Measurements from ENCODE around the gene ANK3.

ANK3 gene

DNA sequence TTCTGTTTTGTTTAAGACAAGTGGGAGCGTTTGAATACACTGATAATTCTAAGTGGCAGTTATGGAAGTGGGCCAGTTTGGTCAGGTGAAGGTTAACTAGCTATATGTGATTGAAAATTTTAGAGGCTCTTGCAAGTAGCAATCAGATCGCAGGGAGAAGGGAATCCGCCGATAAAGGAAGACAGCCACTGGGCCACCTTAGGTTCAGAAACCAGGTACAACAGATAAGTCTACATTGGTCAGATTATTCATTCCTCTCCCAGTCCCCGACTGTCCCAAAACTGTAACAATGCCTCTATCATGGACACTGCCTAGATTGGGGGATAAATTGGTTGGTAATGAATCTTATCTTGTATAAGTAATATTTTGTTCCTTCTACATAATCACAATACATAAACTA, 8.9 kb downstream of the ANK3 start:
- no peak overlapping the region for H3K4ac ChIP-seq (ENCODE audit: low read depth, low read length)
- no peaks in the 10 kb centered on the region for H3K36me3 ChIP-seq (ENCODE audit: control insufficient read depth in 1 of 2, insufficient read depth in 2 of 2, low read length in 2 of 2)
- WGBS (ENCODE audit: extremely low coverage, insufficient coverage, insufficient read length) = no CpG with 5 or more reads among the region's 5 CpGs

DNA sequence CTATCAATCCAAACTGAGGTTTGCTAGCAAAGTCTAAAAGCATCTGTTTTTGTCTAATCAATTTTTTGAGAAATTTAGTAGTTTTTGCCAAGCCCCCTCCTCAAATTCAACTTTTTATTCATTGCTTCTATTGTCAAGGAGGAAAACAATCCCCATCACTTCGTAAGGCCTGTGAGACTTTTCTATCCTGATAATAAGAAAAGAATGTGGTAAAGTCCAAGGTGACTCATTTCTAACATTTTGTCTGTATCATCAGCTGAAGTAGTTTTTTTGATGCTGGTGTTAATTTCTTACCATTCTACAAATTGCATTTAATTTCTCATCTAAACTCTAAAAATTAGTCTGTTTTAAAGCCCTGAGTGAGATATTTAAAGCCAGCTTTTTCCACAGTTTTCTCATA, 11.7 kb downstream of the ANK3 start:
- DNase-seq = peak in 1 of 2 donors; percentile 10
- no peaks in the 10 kb centered on the region for H3K9me3 ChIP-seq (ENCODE audit: insufficient read depth, low read depth, low read length)
- no CpG with 5 or more reads among the region's 1 CpG for WGBS (ENCODE audit: extremely low coverage, insufficient coverage, insufficient read length)
- no peak overlapping the region for H3K9ac ChIP-seq (ENCODE audit: low read length)
- no peak overlapping the region for H2AK5ac ChIP-seq (ENCODE audit: low read length)
- no peak overlapping the region for H3K14ac ChIP-seq (ENCODE audit: low read length)
- H2AFZ ChIP-seq (ENCODE audit: insufficient read depth, low read length, poor library complexity) = no peak overlapping the region
- no peak overlapping the region for H2BK120ac ChIP-seq (ENCODE audit: insufficient read depth, low read length, poor library complexity)
- H4K91ac ChIP-seq (ENCODE audit: low read depth, low read length) = no peak overlapping the region
- no peak overlapping the region for H2BK12ac ChIP-seq (ENCODE audit: low read length)
- no peaks in the 10 kb centered on the region for H3K27me3 ChIP-seq (ENCODE audit: insufficient read depth, low read length)
- no peak overlapping the region for H3K18ac ChIP-seq (ENCODE audit: low read length)
- H3K79me1 ChIP-seq (ENCODE audit: low read length) = no peaks in the 10 kb centered on the region
- H3K27ac ChIP-seq (ENCODE audit: low read depth, low read length) = no peak overlapping the region
- H4K12ac ChIP-seq (ENCODE audit: low read depth, low read length) = no peak overlapping the region
- H4K8ac ChIP-seq (ENCODE audit: low read depth, low read length) = no peak overlapping the region
- no peak overlapping the region for H3K4me2 ChIP-seq (ENCODE audit: low read length)
- no peaks in the 10 kb centered on the region for H3K4me1 ChIP-seq (ENCODE audit: control insufficient read depth in 1 of 2, insufficient read depth in 2 of 2, low read length in 2 of 2)
- H3K4me3 ChIP-seq (ENCODE audit: low read depth, low read length) = no peak overlapping the region
- no peaks in the 10 kb centered on the region for H3K79me2 ChIP-seq (ENCODE audit: control insufficient read depth, insufficient read depth, low read length, poor library complexity)
- no peak overlapping the region for H3K4ac ChIP-seq (ENCODE audit: low read depth, low read length)
- H2BK5ac ChIP-seq (ENCODE audit: low read depth, low read length, poor library complexity) = no peak overlapping the region
- H3K23ac ChIP-seq (ENCODE audit: low read length) = no peak overlapping the region
- H3K36me3 ChIP-seq (ENCODE audit: control insufficient read depth in 1 of 2, insufficient read depth in 2 of 2, low read length in 2 of 2) = no peaks in the 10 kb centered on the region

More for the DNA sequence above, 8.9 kb downstream of the ANK3 start:
- no peak overlapping the region for H4K91ac ChIP-seq (ENCODE audit: low read depth, low read length)
- no peak overlapping the region for H3K23ac ChIP-seq (ENCODE audit: low read length)
- H3K4me2 ChIP-seq (ENCODE audit: low read length) = no peak overlapping the region
- peaks cover 0 to 4% of the 10 kb centered on the region in 2 experiments for H3K4me1 ChIP-seq (ENCODE audit: control insufficient read depth in 1 of 2, insufficient read depth in 2 of 2, low read length in 2 of 2)
- no peak overlapping the region for H3K18ac ChIP-seq (ENCODE audit: low read length)
- no peak overlapping the region for H2BK120ac ChIP-seq (ENCODE audit: insufficient read depth, low read length, poor library complexity)
- H3K79me1 ChIP-seq (ENCODE audit: low read length) = no peaks in the 10 kb centered on the region
- no peak overlapping the region for H4K8ac ChIP-seq (ENCODE audit: low read depth, low read length)
- H2AK5ac ChIP-seq (ENCODE audit: low read length) = no peak overlapping the region
- H4K12ac ChIP-seq (ENCODE audit: low read depth, low read length) = no peak overlapping the region
- no peaks in the 10 kb centered on the region for H3K9me3 ChIP-seq (ENCODE audit: insufficient read depth, low read depth, low read length)
- H3K14ac ChIP-seq (ENCODE audit: low read length) = no peak overlapping the region
- no peak overlapping the region for H3K4me3 ChIP-seq (ENCODE audit: low read depth, low read length)
- H2AFZ ChIP-seq (ENCODE audit: insufficient read depth, low read length, poor library complexity) = no peak overlapping the region
- H3K27ac ChIP-seq (ENCODE audit: low read depth, low read length) = no peak overlapping the region
- H2BK5ac ChIP-seq (ENCODE audit: low read depth, low read length, poor library complexity) = no peak overlapping the region
- no peak for DNase-seq
- no peak overlapping the region for H3K9ac ChIP-seq (ENCODE audit: low read length)
- H3K27me3 ChIP-seq (ENCODE audit: insufficient read depth, low read length) = no peaks in the 10 kb centered on the region
- no peak overlapping the region for H2BK12ac ChIP-seq (ENCODE audit: low read length)
- no peaks in the 10 kb centered on the region for H3K79me2 ChIP-seq (ENCODE audit: control insufficient read depth, insufficient read depth, low read length, poor library complexity)

DNA sequence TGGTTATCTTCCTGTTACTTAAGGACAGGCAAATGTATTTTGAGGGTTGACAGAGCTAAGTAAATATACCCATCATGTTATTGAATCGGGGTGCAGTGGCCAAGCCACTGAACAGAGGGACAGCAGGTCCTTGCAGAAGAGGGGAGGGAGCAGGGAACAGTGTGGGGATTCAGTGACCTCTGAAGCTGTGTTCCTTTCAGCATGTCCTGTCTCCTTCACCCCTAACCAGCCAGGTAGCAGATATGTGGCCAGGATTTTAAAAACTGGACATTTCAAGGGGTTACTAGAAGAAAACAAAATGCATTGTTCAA, 12.7 kb downstream of the ANK3 start:
- no peaks in the 10 kb centered on the region for H3K79me2 ChIP-seq (ENCODE audit: control insufficient read depth, insufficient read depth, low read length, poor library complexity)
- DNase-seq = no peak
- no CpG with 5 or more reads among the region's 1 CpG for WGBS (ENCODE audit: extremely low coverage, insufficient coverage, insufficient read length)
- no peak overlapping the region for H2BK12ac ChIP-seq (ENCODE audit: low read length)
- no peak overlapping the region for H3K4ac ChIP-seq (ENCODE audit: low read depth, low read length)
- H2BK120ac ChIP-seq (ENCODE audit: insufficient read depth, low read length, poor library complexity) = no peak overlapping the region
- H3K9me3 ChIP-seq (ENCODE audit: insufficient read depth, low read depth, low read length) = no peaks in the 10 kb centered on the region
- H3K4me3 ChIP-seq (ENCODE audit: low read depth, low read length) = no peak overlapping the region
- H3K27me3 ChIP-seq (ENCODE audit: insufficient read depth, low read length) = no peaks in the 10 kb centered on the region
- no peak overlapping the region for H2BK5ac ChIP-seq (ENCODE audit: low read depth, low read length, poor library complexity)
- H3K18ac ChIP-seq (ENCODE audit: low read length) = no peak overlapping the region
- H4K12ac ChIP-seq (ENCODE audit: low read depth, low read length) = no peak overlapping the region
- no peak overlapping the region for H2AK5ac ChIP-seq (ENCODE audit: low read length)
- H4K91ac ChIP-seq (ENCODE audit: low read depth, low read length) = no peak overlapping the region
- no peak overlapping the region for H3K23ac ChIP-seq (ENCODE audit: low read length)
- H3K9ac ChIP-seq (ENCODE audit: low read length) = no peak overlapping the region
- H3K4me1 ChIP-seq (ENCODE audit: control insufficient read depth in 1 of 2, insufficient read depth in 2 of 2, low read length in 2 of 2) = no peaks in the 10 kb centered on the region
- no peak overlapping the region for H3K27ac ChIP-seq (ENCODE audit: low read depth, low read length)
- no peak overlapping the region for H4K8ac ChIP-seq (ENCODE audit: low read depth, low read length)
- no peaks in the 10 kb centered on the region for H3K79me1 ChIP-seq (ENCODE audit: low read length)
- no peaks in the 10 kb centered on the region for H3K36me3 ChIP-seq (ENCODE audit: control insufficient read depth in 1 of 2, insufficient read depth in 2 of 2, low read length in 2 of 2)
- no peak overlapping the region for H2AFZ ChIP-seq (ENCODE audit: insufficient read depth, low read length, poor library complexity)
- H3K14ac ChIP-seq (ENCODE audit: low read length) = no peak overlapping the region
- no peak overlapping the region for H3K4me2 ChIP-seq (ENCODE audit: low read length)

- Histone ChIP-seq H3K9me3 (ENCODE audit: insufficient read depth, low read depth, low read length) (no peaks in the 10 kb centered on the region), H4K8ac (ENCODE audit: low read depth, low read length) (no peak overlapping the region), H4K91ac (ENCODE audit: low read depth, low read length) (no peak overlapping the region), H2BK12ac (ENCODE audit: low read length) (no peak overlapping the region), H3K79me1 (ENCODE audit: low read length) (no peaks in the 10 kb centered on the region), H3K9ac (ENCODE audit: low read length) (no peak overlapping the region), H3K23ac (ENCODE audit: low read length) (no peak overlapping the region), H3K79me2 (ENCODE audit: control insufficient read depth, insufficient read depth, low read length, poor library complexity) (no peaks in the 10 kb centered on the region), H2AK5ac (ENCODE audit: low read length) (no peak overlapping the region), H2BK5ac (ENCODE audit: low read depth, low read length, poor library complexity) (no peak overlapping the region), H3K36me3 (ENCODE audit: control insufficient read depth in 1 of 2, insufficient read depth in 2 of 2, low read length in 2 of 2) (no peaks in the 10 kb centered on the region), H3K4me3 (ENCODE audit: low read depth, low read length) (no peak overlapping the region), H3K18ac (ENCODE audit: low read length) (no peak overlapping the region), H3K4me2 (ENCODE audit: low read length) (no peak overlapping the region), H2BK120ac (ENCODE audit: insufficient read depth, low read length, poor library complexity) (no peak overlapping the region), H3K27ac (ENCODE audit: low read depth, low read length) (no peak overlapping the region), H3K4me1 (ENCODE audit: control insufficient read depth in 1 of 2, insufficient read depth in 2 of 2, low read length in 2 of 2) (no peaks in the 10 kb centered on the region), H3K4ac (ENCODE audit: low read depth, low read length) (no peak overlapping the region), H3K14ac (ENCODE audit: low read length) (no peak overlapping the region), H2AFZ (ENCODE audit: insufficient read depth, low read length, poor library complexity) (no peak overlapping the region), H3K27me3 (ENCODE audit: insufficient read depth, low read length) (no peaks in the 10 kb centered on the region), H4K12ac (ENCODE audit: low read depth, low read length) (no peak overlapping the region)
- no peak for DNase-seq
- no CpG with 5 or more reads among the region's 6 CpGs for WGBS (ENCODE audit: extremely low coverage, insufficient coverage, insufficient read length)
These were observed 13.2 kb downstream of the ANK3 start for GRCh38 chr10:60376221-60377041.

Data from trophoblast cell (in vitro differentiated cells and primary cell).